PFSK-1 (cell line): ENCODE measurements around the gene CCDC170.

Source experiments
- FOXP2 ChIP-seq: optimal IDR thresholded peaks from 2 replicates; pipeline ENCODE3; 2011; ENCODE audit warnings: borderline replicate concordance, control low read depth, inconsistent platforms; ENCODE audit not compliant: insufficient read depth; ENCODE audit errors: extremely low read length, extremely low read depth
- POLR2AphosphoS5 ChIP-seq: IDR thresholded peaks from 2 replicates; pipeline ENCODE4 v1.6.1; 2012; ENCODE audit warnings: low read depth, mild to moderate bottlenecking, control low read depth, low read length, moderate library complexity
- REST ChIP-seq, 2 experiments: IDR thresholded peaks; 2 replicates each; pipeline versions ENCODE4 v1.6.1 to v1.8.0; 2011 to 2012; ENCODE audit warnings: low read depth in 2 of 2, low read length in 2 of 2, control low read depth in 1 of 2, inconsistent platforms in 1 of 2, mild to moderate bottlenecking in 1 of 2, moderate library complexity in 1 of 2; ENCODE audit not compliant: insufficient read depth in 1 of 2
- TAF1 ChIP-seq: IDR thresholded peaks from 2 replicates; pipeline ENCODE4 v1.6.1; 2012; ENCODE audit warnings: low read length, control low read depth, borderline replicate concordance; ENCODE audit not compliant: insufficient read depth

GRCh38 chr6:151624071-151624470 lies 130.3 kb downstream of the CCDC170 start:
- TF ChIP-seq POLR2AphosphoS5 (no peak), TAF1 (no peak), FOXP2 (no peak), REST (IDR thresholded peaks at IDR 0.05; ENCODE audit: insufficient read depth in 1 of 2, low read depth in 2 of 2, low read length in 2 of 2) (no peak)
